ENCODE data around the gene SLC4A2.

GRCh38 chr7:151035026-151035717, 24.2 kb upstream of the SLC4A2 start:
- no peak for TF ChIP-seq NFE2L2 (conservative IDR thresholded peaks at IDR 0.05; ENCODE audit: low read length)
- no peak for TF ChIP-seq CTCF (IDR thresholded peaks at IDR 0.05)
- TF ChIP-seq SREBF2 (IDR thresholded peaks at IDR 0.05), result no peak
- TF ChIP-seq EP300 (IDR thresholded peaks at IDR 0.05), result no peak
